Daoy (cell line): ENCODE measurements around the gene SUGT1. TPM values are rescaled to one million over a fixed set of nuclear protein-coding genes. Genes with fewer than 3 reads are reported as not detected.

Experiments
- DNase-seq: peaks from one replicate; pipeline ENCODE4 v3.0.0-alpha.2; 2015; ENCODE audit warnings: low read depth
- total RNA-seq: library from RNA; depleted of rRNA; stranded (reverse); fragments of >200 nt; shearing (Covaris generic); gene quantifications from 2 replicates; pipeline ENCODE4 v1.2.3, GENCODE V29; 2014; rRNA removed

SUGT1 gene
- total RNA-seq, 1 experiment from 2014 or later = 64.2 TPM

GRCh38 chr13:52737965-52738364 is 85.3 kb downstream of the SUGT1 start:
- DNase-seq = no peak

GRCh38 chr13:52738719-52739467 is 86.3 kb downstream of the SUGT1 start:
- peak; percentile 27 for DNase-seq

GRCh38 chr13:52739468-52740071 is 86.9 kb downstream of the SUGT1 start, which contains the start of gene CNMD:
Gene CNMD (minus strand): TSS chr13:52739820. CDS start chr13:52739701, 119 bp downstream.
- DNase-seq = peak; percentile 1

GRCh38 chr13:52743569-52743968 is 90.9 kb downstream of the SUGT1 start:
- DNase-seq = no peak

- no peak for DNase-seq
These were observed 91.4 kb downstream of the SUGT1 start for GRCh38 chr13:52743988-52744387.

- peak; percentile 13 for DNase-seq
These were observed 92.3 kb downstream of the SUGT1 start for GRCh38 chr13:52744842-52745375.

- DNase-seq = no peak
These were observed 93.5 kb downstream of the SUGT1 start for GRCh38 chr13:52746141-52746540.

- DNase-seq = no peak
These were observed 96.8 kb downstream of the SUGT1 start for GRCh38 chr13:52749419-52749818.

Other genes starting within 250 kb of the SUGT1 start
- gene THSD1, start 246.7 kb upstream of the SUGT1 start, total RNA-seq = 2.7 and 4.0 TPM in 2 replicates
- 21.3 and 34.0 TPM in 2 replicates for gene VPS36, start 202.2 kb upstream of the SUGT1 start, total RNA-seq
- gene CKAP2, start 197.4 kb upstream of the SUGT1 start, total RNA-seq = 50.0 and 58.6 TPM in 2 replicates
- 1.0 and 4.6 TPM in 2 replicates for gene HNRNPA1L2, start 10.4 kb upstream of the SUGT1 start, total RNA-seq
- gene CNMD, start 87.0 kb downstream of the SUGT1 start, total RNA-seq = not detected in 2 replicates
- 1.3 TPM in 1 of 2 replicates, not detected in the other for gene PCDH8, start 195.8 kb downstream of the SUGT1 start, total RNA-seq